Right renal pelvis (tissue), 4 donors: ENCODE data around the gene PER3. TPM values are rescaled to one million over a fixed set of nuclear protein-coding genes. Genes with fewer than 3 reads are reported as not detected.

Experiments used
- DNase-seq, 4 donors: peaks; one replicate each; pipeline ENCODE4 v3.0.0-alpha.2; 2013; ENCODE audit warnings: low read depth in 4 of 4, low spot score in 3 of 4, missing footprints in 1 of 4
- polyA plus RNA-seq, 4 donors: library from polyadenylated mRNA; unstranded; fragments of 120-200 nt; gene quantifications; one replicate each; pipeline ENCODE4 v1.2.1, GENCODE V29; 2013; ENCODE audit not compliant: insufficient read length in 4 of 4

The PER3 gene
- polyA plus RNA-seq, 4 donors: 11.9 to 14.4 (median 13.0) TPM

- DNase-seq: no peak
Observed at GRCh38 chr1:7868070-7868780, 84.1 kb downstream of the PER3 start.

- DNase-seq: no peak
Observed at GRCh38 chr1:7869136-7869920, 85.2 kb downstream of the PER3 start.

GRCh38 chr1:7871136-7871535, 87.0 kb downstream of the PER3 start:
- no peak for DNase-seq

GRCh38 chr1:7873801-7874795, 90.0 kb downstream of the PER3 start:
- no peak for DNase-seq

GRCh38 chr1:7878027-7878426, 93.9 kb downstream of the PER3 start:
- no peak for DNase-seq

- DNase-seq: no peak
Observed at GRCh38 chr1:7879228-7879627, 95.1 kb downstream of the PER3 start.

GRCh38 chr1:7884757-7885156, 100.7 kb downstream of the PER3 start:
- no peak for DNase-seq

GRCh38 chr1:7885513-7886404, 101.7 kb downstream of the PER3 start:
- no peak for DNase-seq

- no peak for DNase-seq
Observed at GRCh38 chr1:7886405-7886745, 102.3 kb downstream of the PER3 start.

GRCh38 chr1:7888248-7889081, 104.4 kb downstream of the PER3 start:
- no peak for DNase-seq

GRCh38 chr1:7890853-7891252, 106.8 kb downstream of the PER3 start:
- no peak for DNase-seq

- DNase-seq: no peak
Observed at GRCh38 chr1:7891804-7892203, 107.7 kb downstream of the PER3 start.

- no peak for DNase-seq
Observed at GRCh38 chr1:7893529-7894180, 109.6 kb downstream of the PER3 start.

Other genes starting within 250 kb of the PER3 start
- gene VAMP3, start 13.0 kb upstream of the PER3 start, polyA plus RNA-seq: 100 to 1,000 TPM; 103 to 117 (median 113) TPM
- under 1 TPM in 3 of 4 donors, not detected in 1; 0.16 to 0.37 (median 0.28) TPM for gene UTS2, start 68.8 kb downstream of the PER3 start, polyA plus RNA-seq
- under 1 TPM; 0.07 to 0.34 (median 0.09) TPM for gene TNFRSF9, start 156.5 kb downstream of the PER3 start, polyA plus RNA-seq
- 100 to 1,000 TPM; 311 to 350 (median 342) TPM for gene PARK7, start 177.4 kb downstream of the PER3 start, polyA plus RNA-seq
- 10 to 100 TPM; 20.7 to 26.0 (median 23.1) TPM for gene ERRFI1, start 242.0 kb downstream of the PER3 start, polyA plus RNA-seq